Measurements from ENCODE around the gene C8G.

The C8G gene

DNA sequence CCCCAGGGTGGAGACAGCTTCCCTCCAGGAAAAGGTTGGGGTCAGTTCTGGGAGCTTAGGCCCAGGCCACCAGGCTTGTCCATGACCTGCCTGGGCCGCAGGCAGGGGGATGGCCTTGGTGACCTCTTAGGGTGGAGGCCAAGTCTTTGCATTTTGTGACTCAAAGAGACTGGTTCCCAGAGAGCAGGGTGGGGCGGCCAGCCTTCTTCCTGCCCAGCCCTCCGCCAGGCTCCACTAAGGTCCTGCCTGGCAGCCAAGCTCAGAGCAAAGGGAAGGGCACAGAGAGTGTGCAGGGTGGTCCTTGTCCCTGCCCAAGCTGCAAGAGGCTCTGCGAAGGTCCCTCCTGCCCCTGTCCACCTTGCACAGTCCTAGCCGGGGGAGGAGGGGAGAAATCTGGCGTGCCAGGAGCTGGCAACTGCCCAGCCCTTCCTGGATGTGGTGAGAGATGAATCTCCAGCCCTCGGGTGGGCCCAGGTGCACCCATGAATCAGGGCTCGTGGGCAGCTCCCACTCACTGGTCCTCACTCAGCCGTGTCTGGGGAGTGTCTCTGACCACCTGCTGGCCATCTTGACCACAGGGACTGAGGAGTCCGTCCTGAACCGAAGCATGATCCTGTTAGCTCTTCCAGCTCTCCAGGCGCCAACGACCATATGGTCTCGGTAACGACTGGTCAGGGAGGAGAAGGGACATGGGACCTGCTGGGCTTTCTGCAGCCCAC lies 29.9 kb downstream of the C8G start:
- Histone ChIP-seq H3K36me3 (ENCODE audit: insufficient read depth, low read length) (no peaks in the 10 kb centered on the region), H3K27me3 (ENCODE audit: insufficient read depth, low read length) (peaks cover 13% of the 10 kb centered on the region), H3K27ac (ENCODE audit: low read depth, low read length) (no peak overlapping the region), H3K4me3 (ENCODE audit: low read length) (no peak overlapping the region), H3K4me1 (ENCODE audit: insufficient read depth, low read length) (no peaks in the 10 kb centered on the region), H3K9me3 (ENCODE audit: insufficient read depth, low read depth, low read length) (no peaks in the 10 kb centered on the region), H3K9ac (ENCODE audit: low read depth, low read length) (no peak overlapping the region)
- WGBS, result 88% methylated on average over 15 of the region's 15 CpGs

DNA sequence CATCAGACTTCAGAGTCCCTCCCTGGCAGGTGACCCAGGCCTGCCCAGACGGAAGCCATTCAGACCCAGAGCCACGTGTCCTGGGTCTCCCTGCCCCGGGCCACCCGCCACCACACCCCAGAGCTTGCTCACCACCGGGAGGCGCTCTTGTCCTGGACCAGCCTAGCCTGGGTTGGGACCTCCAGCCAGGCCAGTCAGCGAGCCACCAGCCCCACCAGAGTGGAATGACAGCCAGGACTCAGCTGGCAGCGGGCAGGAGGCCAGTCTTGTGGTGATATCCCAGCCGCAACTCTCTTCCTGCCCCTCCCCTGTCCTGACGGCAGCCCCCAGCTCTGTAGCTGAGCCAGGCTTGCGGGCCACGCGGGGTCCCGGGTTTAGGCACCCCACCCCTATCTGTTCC lies 30.6 kb downstream of the C8G start:
- no peak overlapping the region for H3K9ac ChIP-seq (ENCODE audit: low read depth, low read length)
- no peaks in the 10 kb centered on the region for H3K4me1 ChIP-seq (ENCODE audit: insufficient read depth, low read length)
- H3K27me3 ChIP-seq (ENCODE audit: insufficient read depth, low read length), result peaks cover 13% of the 10 kb centered on the region
- H3K27ac ChIP-seq (ENCODE audit: low read depth, low read length), result no peak overlapping the region
- H3K4me3 ChIP-seq (ENCODE audit: low read length), result no peak overlapping the region
- WGBS, result 79% methylated on average over 14 of the region's 14 CpGs
- H3K9me3 ChIP-seq (ENCODE audit: insufficient read depth, low read depth, low read length), result no peaks in the 10 kb centered on the region
- no peaks in the 10 kb centered on the region for H3K36me3 ChIP-seq (ENCODE audit: insufficient read depth, low read length)

- Histone ChIP-seq H3K9ac (ENCODE audit: low read depth, low read length) (peak within 1 kb of the TSS; percentile 51; the same call in 1 of the 2 replicates), H3K27ac (ENCODE audit: low read depth, low read length) (no peak within 1 kb of the TSS), H3K27me3 (ENCODE audit: insufficient read depth, low read length) (peaks cover 13% of the 10 kb centered on the region), H3K4me1 (ENCODE audit: insufficient read depth, low read length) (no peaks in the 10 kb centered on the region), H3K9me3 (ENCODE audit: insufficient read depth, low read depth, low read length) (no peaks in the 10 kb centered on the region), H3K4me3 (ENCODE audit: low read length) (peak within 1 kb of the TSS; percentile 67), H3K36me3 (ENCODE audit: insufficient read depth, low read length) (no peaks in the 10 kb centered on the region)
- WGBS, result 79% methylated on average over 10 of the region's 10 CpGs
Observed at GRCh38 chr9:136977223-136977622, 32.2 kb downstream of the C8G start, which contains the start of gene PTGDS. PTGDS (plus strand) TSS chr9:136977504; CDS start chr9:136977579, 75 bp downstream.

- Histone ChIP-seq H3K9ac (ENCODE audit: low read depth, low read length) (peak overlapping the region; percentile 51; the same call in 1 of the 2 replicates), H3K27ac (ENCODE audit: low read depth, low read length) (no peak overlapping the region)
Observed at GRCh38 chr9:136977649-136978072, 32.6 kb downstream of the C8G start.

GRCh38 chr9:136978073-136978864 lies 33.2 kb downstream of the C8G start:
- Histone ChIP-seq H3K9ac (ENCODE audit: low read depth, low read length) (no peak overlapping the region; the same call in 1 of the 2 replicates), H3K4me3 (ENCODE audit: low read length) (peak overlapping the region; percentile 67)

More at GRCh38 chr9:136977649-136978072, 32.6 kb downstream of the C8G start:
- WGBS, result 5% methylated on average over 33 of the region's 33 CpGs
- H3K4me3 ChIP-seq (ENCODE audit: low read length), result peak overlapping the region; percentile 67
- H3K27me3 ChIP-seq (ENCODE audit: insufficient read depth, low read length), result peaks cover 13% of the 10 kb centered on the region
- no peaks in the 10 kb centered on the region for H3K4me1 ChIP-seq (ENCODE audit: insufficient read depth, low read length)
- H3K36me3 ChIP-seq (ENCODE audit: insufficient read depth, low read length), result no peaks in the 10 kb centered on the region
- H3K9me3 ChIP-seq (ENCODE audit: insufficient read depth, low read depth, low read length), result no peaks in the 10 kb centered on the region

DNA sequence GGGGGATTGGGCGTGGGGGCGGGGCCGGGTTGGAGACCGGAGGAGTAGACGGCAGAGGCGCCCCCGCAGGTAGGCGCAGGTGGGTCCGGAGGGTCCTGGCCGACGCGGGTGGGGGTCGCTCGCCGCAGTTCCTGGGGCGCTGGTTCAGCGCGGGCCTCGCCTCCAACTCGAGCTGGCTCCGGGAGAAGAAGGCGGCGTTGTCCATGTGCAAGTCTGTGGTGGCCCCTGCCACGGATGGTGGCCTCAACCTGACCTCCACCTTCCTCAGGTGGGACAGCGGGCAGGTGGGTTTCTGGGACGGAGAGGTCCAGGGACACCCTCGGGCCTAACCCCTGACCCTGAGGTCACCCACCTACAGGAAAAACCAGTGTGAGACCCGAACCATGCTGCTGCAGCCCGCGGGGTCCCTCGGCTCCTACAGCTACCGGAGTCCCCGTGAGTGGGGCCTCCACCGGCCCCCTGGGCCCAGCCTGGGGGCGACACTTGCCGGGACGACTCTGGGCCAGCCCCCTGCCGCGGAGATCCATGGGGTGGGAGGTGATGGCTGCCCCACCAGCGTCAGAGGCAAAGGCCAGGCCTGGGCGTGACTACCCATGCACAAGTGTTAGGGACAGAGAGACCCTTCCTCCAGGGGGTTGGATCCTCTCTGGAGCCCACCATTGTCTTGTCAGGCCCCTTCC lies 34.0 kb downstream of the C8G start:
- Histone ChIP-seq H3K27me3 (ENCODE audit: insufficient read depth, low read length) (peaks cover 16% of the 10 kb centered on the region), H3K4me3 (ENCODE audit: low read length) (peak overlapping the region; percentile 21; the same call in 1 of the 2 replicates), H3K4me1 (ENCODE audit: insufficient read depth, low read length) (no peaks in the 10 kb centered on the region)

More at GRCh38 chr9:136978073-136978864, 33.2 kb downstream of the C8G start:
- H3K27me3 ChIP-seq (ENCODE audit: insufficient read depth, low read length), result peaks cover 13% of the 10 kb centered on the region
- H3K4me1 ChIP-seq (ENCODE audit: insufficient read depth, low read length), result no peaks in the 10 kb centered on the region
- no peaks in the 10 kb centered on the region for H3K36me3 ChIP-seq (ENCODE audit: insufficient read depth, low read length)
- 1% methylated on average over 71 of the region's 78 CpGs for WGBS
- H3K9me3 ChIP-seq (ENCODE audit: insufficient read depth, low read depth, low read length), result no peaks in the 10 kb centered on the region
- H3K27ac ChIP-seq (ENCODE audit: low read depth, low read length), result no peak overlapping the region

DNA sequence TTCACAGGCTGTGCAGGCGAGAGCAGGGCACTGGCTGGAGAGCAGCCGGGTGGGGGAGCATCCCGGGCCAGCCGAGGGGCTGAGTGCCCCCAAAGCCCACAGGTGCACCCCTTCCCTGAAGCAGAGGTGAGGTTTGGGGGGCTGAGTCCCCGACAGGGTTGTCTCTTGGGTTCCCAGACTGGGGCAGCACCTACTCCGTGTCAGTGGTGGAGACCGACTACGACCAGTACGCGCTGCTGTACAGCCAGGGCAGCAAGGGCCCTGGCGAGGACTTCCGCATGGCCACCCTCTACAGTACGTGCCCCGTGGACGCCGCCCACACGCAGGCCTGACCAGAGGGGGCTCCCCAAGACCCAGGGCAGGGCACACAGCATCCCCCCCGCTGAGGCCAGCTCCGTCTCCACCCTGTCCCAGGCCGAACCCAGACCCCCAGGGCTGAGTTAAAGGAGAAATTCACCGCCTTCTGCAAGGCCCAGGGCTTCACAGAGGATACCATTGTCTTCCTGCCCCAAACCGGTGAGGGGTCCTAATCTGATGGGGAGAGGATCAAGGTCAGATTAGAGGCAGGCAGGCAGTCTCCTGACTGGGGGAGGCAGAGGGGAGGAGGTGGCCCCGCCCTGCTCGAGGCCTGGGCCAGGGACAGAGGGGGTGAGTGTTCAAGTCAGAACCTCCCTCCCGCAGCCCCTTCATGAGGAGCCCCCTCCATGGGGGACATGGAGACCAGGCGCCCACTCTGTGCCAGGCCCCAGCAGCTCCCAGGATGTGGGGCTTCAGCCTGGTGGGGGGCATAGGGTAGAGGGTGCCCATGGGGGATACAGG lies 34.9 kb downstream of the C8G start:
- Histone ChIP-seq H3K27ac (ENCODE audit: low read depth, low read length) (no peak overlapping the region), H3K4me1 (ENCODE audit: insufficient read depth, low read length) (no peaks in the 10 kb centered on the region), H3K9ac (ENCODE audit: low read depth, low read length) (no peak overlapping the region), H3K27me3 (ENCODE audit: insufficient read depth, low read length) (peaks cover 21% of the 10 kb centered on the region), H3K4me3 (ENCODE audit: low read length) (no peak overlapping the region), H3K9me3 (ENCODE audit: insufficient read depth, low read depth, low read length) (no peaks in the 10 kb centered on the region), H3K36me3 (ENCODE audit: insufficient read depth, low read length) (no peaks in the 10 kb centered on the region)
- 87% methylated on average over 26 of the region's 26 CpGs for WGBS

More for the DNA sequence above, 34.0 kb downstream of the C8G start:
- WGBS, result 54% methylated on average over 41 of the region's 41 CpGs
- no peaks in the 10 kb centered on the region for H3K36me3 ChIP-seq (ENCODE audit: insufficient read depth, low read length)
- H3K27ac ChIP-seq (ENCODE audit: low read depth, low read length), result no peak overlapping the region
- no peaks in the 10 kb centered on the region for H3K9me3 ChIP-seq (ENCODE audit: insufficient read depth, low read depth, low read length)
- no peak overlapping the region for H3K9ac ChIP-seq (ENCODE audit: low read depth, low read length)

DNA sequence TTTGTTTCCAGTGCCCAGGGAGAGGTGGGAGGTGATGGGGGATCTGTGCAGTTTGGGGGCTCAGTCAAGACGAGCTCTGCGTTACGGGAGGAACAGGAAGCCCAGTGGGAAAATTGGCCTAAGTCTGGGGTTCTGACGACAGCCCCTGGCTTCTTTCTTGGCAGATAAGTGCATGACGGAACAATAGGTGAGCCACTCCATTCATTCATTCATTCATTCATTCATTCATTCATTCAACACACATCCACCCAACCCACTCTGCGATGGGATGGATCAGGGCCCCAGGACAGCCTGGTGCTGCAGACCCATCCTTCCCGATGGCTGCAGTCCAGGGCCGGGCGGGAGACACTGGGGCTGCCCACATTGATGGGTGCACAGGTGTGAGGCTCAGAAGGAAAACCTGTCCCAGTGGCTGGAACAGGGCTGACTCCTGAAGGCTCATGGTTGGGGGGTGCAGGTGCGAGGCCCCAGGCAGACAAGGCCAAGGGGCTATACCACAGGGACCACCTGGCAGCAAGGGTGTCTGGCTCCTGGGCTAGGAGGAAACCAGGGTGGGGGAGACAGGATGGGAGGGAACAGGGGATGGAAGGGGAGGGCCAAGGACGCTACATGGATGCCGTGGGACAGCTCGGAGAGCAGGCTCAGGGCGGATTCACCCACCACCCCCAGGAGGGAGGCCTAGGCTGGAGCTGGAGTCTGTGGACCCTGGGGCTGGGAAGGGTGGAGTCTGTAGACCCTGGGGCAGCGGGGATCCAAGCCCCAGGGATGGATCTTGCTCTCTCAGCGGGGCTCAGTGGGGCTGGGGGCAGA lies 35.8 kb downstream of the C8G start:
- Histone ChIP-seq H3K4me1 (ENCODE audit: insufficient read depth, low read length) (no peaks in the 10 kb centered on the region), H3K9me3 (ENCODE audit: insufficient read depth, low read depth, low read length) (no peaks in the 10 kb centered on the region), H3K27ac (ENCODE audit: low read depth, low read length) (no peak overlapping the region), H3K9ac (ENCODE audit: low read depth, low read length) (no peak overlapping the region), H3K4me3 (ENCODE audit: low read length) (no peak overlapping the region), H3K27me3 (ENCODE audit: insufficient read depth, low read length) (peaks cover 30% of the 10 kb centered on the region), H3K36me3 (ENCODE audit: insufficient read depth, low read length) (no peaks in the 10 kb centered on the region)
- WGBS, result 94% methylated on average over 16 of the region's 16 CpGs

GRCh38 chr9:136981588-136982231 lies 36.7 kb downstream of the C8G start:
- WGBS, result 82% methylated on average over 17 of the region's 17 CpGs
- no peaks in the 10 kb centered on the region for H3K36me3 ChIP-seq (ENCODE audit: insufficient read depth, low read length)
- H3K9me3 ChIP-seq (ENCODE audit: insufficient read depth, low read depth, low read length), result no peaks in the 10 kb centered on the region
- H3K4me3 ChIP-seq (ENCODE audit: low read length), result no peak overlapping the region
- H3K27ac ChIP-seq (ENCODE audit: low read depth, low read length), result no peak overlapping the region
- H3K9ac ChIP-seq (ENCODE audit: low read depth, low read length), result no peak overlapping the region
- H3K4me1 ChIP-seq (ENCODE audit: insufficient read depth, low read length), result no peaks in the 10 kb centered on the region
- peaks cover 36% of the 10 kb centered on the region for H3K27me3 ChIP-seq (ENCODE audit: insufficient read depth, low read length)

Measured in HUES64 (cell line).